ENCODE measurements around the gene SYNE2. TPM values are rescaled to one million over a fixed set of nuclear protein-coding genes. Genes with fewer than 3 reads are reported as not detected.

The SYNE2 gene
- total and polyA plus RNA-seq, 4 donors: 26.9 to 208 (median 67.9) TPM

DNA sequence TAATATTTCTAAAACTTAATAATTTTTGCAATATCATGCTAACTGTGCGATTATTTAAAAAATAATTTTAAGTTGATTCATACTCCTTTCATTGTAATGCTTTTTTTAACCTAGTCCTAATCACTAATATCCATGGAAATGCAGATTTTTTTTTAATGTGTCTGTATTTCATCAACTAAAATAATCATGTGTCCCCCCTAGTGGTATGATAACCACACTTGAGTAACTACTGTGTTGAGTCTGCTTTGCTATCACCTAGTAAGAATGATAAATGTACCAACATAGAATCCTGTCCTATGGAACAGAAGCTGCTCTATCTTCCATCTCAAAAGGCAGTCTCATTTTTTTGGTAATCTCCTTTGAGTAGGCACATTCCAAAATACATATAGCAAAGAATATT, 19.1 kb upstream of the SYNE2 start:
- H3K9ac ChIP-seq (ENCODE audit: insufficient read depth in 1 of 2, low read length in 2 of 2): no peak overlapping the region
- no peak overlapping the region for H3K27ac ChIP-seq (ENCODE audit: low read depth in 1 of 2, low read length in 1 of 2)
- no peaks in the 10 kb centered on the region for H3K4me1 ChIP-seq (ENCODE audit: control insufficient read depth in 5 of 5, insufficient read depth in 5 of 5, low read length in 5 of 5)
- no peaks in the 10 kb centered on the region for H3K36me3 ChIP-seq (ENCODE audit: control insufficient read depth in 4 of 4, insufficient read depth in 4 of 4, low read length in 4 of 4)
- no peak overlapping the region for H3K4me3 ChIP-seq
- WGBS, 2 donors: 91 to 98% methylated on average over 1 of the region's 1 CpG
- no peaks in the 10 kb centered on the region for H3K9me3 ChIP-seq (ENCODE audit: control insufficient read depth in 4 of 4, insufficient read depth in 3 of 4, low read length in 3 of 4)
- TF ChIP-seq, protein P1, sequence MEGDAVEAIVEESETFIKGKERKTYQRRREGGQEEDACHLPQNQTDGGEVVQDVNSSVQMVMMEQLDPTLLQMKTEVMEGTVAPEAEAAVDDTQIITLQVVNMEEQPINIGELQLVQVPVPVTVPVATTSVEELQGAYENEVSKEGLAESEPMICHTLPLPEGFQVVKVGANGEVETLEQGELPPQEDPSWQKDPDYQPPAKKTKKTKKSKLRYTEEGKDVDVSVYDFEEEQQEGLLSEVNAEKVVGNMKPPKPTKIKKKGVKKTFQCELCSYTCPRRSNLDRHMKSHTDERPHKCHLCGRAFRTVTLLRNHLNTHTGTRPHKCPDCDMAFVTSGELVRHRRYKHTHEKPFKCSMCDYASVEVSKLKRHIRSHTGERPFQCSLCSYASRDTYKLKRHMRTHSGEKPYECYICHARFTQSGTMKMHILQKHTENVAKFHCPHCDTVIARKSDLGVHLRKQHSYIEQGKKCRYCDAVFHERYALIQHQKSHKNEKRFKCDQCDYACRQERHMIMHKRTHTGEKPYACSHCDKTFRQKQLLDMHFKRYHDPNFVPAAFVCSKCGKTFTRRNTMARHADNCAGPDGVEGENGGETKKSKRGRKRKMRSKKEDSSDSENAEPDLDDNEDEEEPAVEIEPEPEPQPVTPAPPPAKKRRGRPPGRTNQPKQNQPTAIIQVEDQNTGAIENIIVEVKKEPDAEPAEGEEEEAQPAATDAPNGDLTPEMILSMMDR (IDR thresholded peaks at IDR 0.05; ENCODE audit: control extremely low read depth, extremely low read depth): no peak
- ATAC-seq (ENCODE audit: insufficient read depth, low FRiP score) (no peak), DNase-seq (no peak)
- no peaks in the 10 kb centered on the region for H3K27me3 ChIP-seq (ENCODE audit: control insufficient read depth in 3 of 3, insufficient read depth in 3 of 3, low read length in 2 of 3)

DNA sequence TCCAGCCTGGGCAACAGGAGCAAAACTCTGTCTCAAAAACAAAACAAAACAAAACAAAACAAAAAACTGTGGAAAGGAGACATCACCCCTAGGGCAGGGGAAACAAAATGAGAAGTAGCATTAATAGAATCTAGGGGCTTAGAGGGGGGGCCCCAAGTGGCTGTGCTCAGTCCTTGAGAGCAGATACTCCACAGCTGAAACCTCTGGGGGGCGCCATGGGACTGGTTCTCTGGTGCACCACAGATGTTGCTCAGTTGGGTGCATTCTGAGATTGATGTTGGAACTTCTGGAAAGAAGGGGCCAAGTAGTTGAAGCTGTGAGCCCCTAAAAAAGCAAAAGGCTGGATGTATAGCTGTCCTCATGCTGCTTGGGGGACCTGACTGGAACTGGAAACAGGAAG, 11.8 kb upstream of the SYNE2 start:
- ATAC-seq (ENCODE audit: insufficient read depth, low FRiP score): no peak

DNA sequence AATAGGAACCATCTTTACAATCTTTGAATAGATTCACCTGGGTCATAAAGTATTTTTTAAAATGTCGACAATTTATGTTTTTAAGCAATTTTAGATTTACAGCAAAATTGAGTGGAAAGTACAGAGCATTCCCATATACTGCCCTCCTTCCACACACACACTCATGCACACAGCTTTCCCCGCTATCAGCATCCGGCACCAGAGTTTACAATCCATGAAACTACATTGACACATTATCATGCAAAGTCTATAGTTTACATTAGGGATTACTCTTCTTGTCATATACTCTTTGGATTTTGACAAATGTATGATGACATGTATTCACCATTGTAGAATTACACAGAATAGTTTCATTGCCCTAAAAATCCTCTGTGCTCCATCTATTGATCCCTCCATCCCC, 9.0 kb upstream of the SYNE2 start:
- WGBS, 2 donors: 95 to 97% methylated on average over 3 of the region's 3 CpGs
- no peaks in the 10 kb centered on the region for H3K4me1 ChIP-seq (ENCODE audit: control insufficient read depth in 5 of 5, insufficient read depth in 5 of 5, low read length in 5 of 5)
- no peaks in the 10 kb centered on the region for H3K27me3 ChIP-seq (ENCODE audit: control insufficient read depth in 3 of 3, insufficient read depth in 3 of 3, low read length in 2 of 3)
- no peak overlapping the region for H3K4me3 ChIP-seq
- TF ChIP-seq, protein P1 (IDR thresholded peaks at IDR 0.05; ENCODE audit: control extremely low read depth, extremely low read depth): no peak
- no peak overlapping the region for H3K27ac ChIP-seq (ENCODE audit: low read depth in 1 of 2, low read length in 1 of 2)
- no peak overlapping the region for H3K9ac ChIP-seq (ENCODE audit: insufficient read depth in 1 of 2, low read length in 2 of 2)
- ATAC-seq (ENCODE audit: insufficient read depth, low FRiP score): no peak
- H3K36me3 ChIP-seq (ENCODE audit: control insufficient read depth in 4 of 4, insufficient read depth in 4 of 4, low read length in 4 of 4): no peaks in the 10 kb centered on the region
- DNase-seq: no peak
- peaks cover 0 to 4% (median 0%) of the 10 kb centered on the region in 4 donors for H3K9me3 ChIP-seq (ENCODE audit: control insufficient read depth in 4 of 4, insufficient read depth in 3 of 4, low read length in 3 of 4)

More for the DNA sequence above, 11.8 kb upstream of the SYNE2 start:
- TF ChIP-seq, protein P1 (IDR thresholded peaks at IDR 0.05; ENCODE audit: control extremely low read depth, extremely low read depth): peak; percentile 11
- no peaks in the 10 kb centered on the region for H3K4me1 ChIP-seq (ENCODE audit: control insufficient read depth in 5 of 5, insufficient read depth in 5 of 5, low read length in 5 of 5)
- H3K9me3 ChIP-seq (ENCODE audit: control insufficient read depth in 4 of 4, insufficient read depth in 3 of 4, low read length in 3 of 4): peaks cover 0 to 4% (median 0%) of the 10 kb centered on the region in 4 donors
- 38 to 64% methylated on average over 1 of the region's 1 CpG for WGBS, 2 donors
- no peaks in the 10 kb centered on the region for H3K36me3 ChIP-seq (ENCODE audit: control insufficient read depth in 4 of 4, insufficient read depth in 4 of 4, low read length in 4 of 4)
- no peak overlapping the region for H3K27ac ChIP-seq (ENCODE audit: low read depth in 1 of 2, low read length in 1 of 2)
- no peak overlapping the region for H3K9ac ChIP-seq (ENCODE audit: insufficient read depth in 1 of 2, low read length in 2 of 2)
- no peaks in the 10 kb centered on the region for H3K27me3 ChIP-seq (ENCODE audit: control insufficient read depth in 3 of 3, insufficient read depth in 3 of 3, low read length in 2 of 3)
- DNase-seq: no peak
- H3K4me3 ChIP-seq: no peak overlapping the region

DNA sequence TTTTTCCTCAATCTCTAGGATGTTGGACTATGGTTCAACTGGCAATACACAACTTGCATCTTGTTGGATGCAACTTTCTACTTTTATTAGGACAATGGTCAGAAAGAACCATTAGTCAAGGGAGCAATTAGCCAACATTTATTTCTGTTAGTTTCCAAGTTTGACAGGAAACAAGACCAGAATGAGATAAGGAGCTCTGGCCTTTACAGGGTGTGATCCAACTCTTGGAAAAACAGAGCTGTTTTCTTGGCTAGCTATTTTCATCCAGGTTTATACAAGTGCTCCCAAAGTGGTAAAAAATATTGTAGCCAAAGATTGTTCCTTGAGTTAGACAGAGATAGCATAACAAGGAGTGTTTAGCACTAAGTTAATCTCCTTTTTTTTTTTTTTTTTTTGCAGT, 3.9 kb upstream of the SYNE2 start:
- H3K4me1 ChIP-seq (ENCODE audit: control insufficient read depth in 5 of 5, insufficient read depth in 5 of 5, low read length in 5 of 5): no peaks in the 10 kb centered on the region
- H3K36me3 ChIP-seq (ENCODE audit: control insufficient read depth in 4 of 4, insufficient read depth in 4 of 4, low read length in 4 of 4): no peaks in the 10 kb centered on the region
- H3K9me3 ChIP-seq (ENCODE audit: control insufficient read depth in 4 of 4, insufficient read depth in 3 of 4, low read length in 3 of 4): no peaks in the 10 kb centered on the region
- H3K4me3 ChIP-seq: no peak overlapping the region
- peaks cover 0 to 6% (median 0%) of the 10 kb centered on the region in 3 donors for H3K27me3 ChIP-seq (ENCODE audit: control insufficient read depth in 3 of 3, insufficient read depth in 3 of 3, low read length in 2 of 3)
- H3K9ac ChIP-seq (ENCODE audit: insufficient read depth in 1 of 2, low read length in 2 of 2): no peak overlapping the region
- H3K27ac ChIP-seq (ENCODE audit: low read depth in 1 of 2, low read length in 1 of 2): no peak overlapping the region
- ATAC-seq (ENCODE audit: insufficient read depth, low FRiP score) (no peak), DNase-seq (no peak)
- TF ChIP-seq, protein P1 (IDR thresholded peaks at IDR 0.05; ENCODE audit: control extremely low read depth, extremely low read depth): no peak

All from lung (tissue), 12 donors.